Neuronal stem cell (in vitro differentiated cells): ENCODE measurements around the gene PATZ1.
"Not testable (repeated sequence)": the region's sequence is repeated elsewhere in the genome, so short reads cannot be mapped to it uniquely, and the experiment has no call there.

Experiments
- DNase-seq: peaks from one replicate; pipeline ENCODE4 v3.0.0-alpha.2; 2013; ENCODE audit warnings: low spot score
- H2AFZ ChIP-seq: one replicate; pipeline ENCODE4 v1.6.1; 2013; ENCODE audit warnings: mild to moderate bottlenecking, low read length, inconsistent platforms
- H2AK5ac ChIP-seq: 2 replicates; pipeline ENCODE4 v1.6.1; 2013; ENCODE audit warnings: low read depth, mild to moderate bottlenecking, inconsistent platforms, low read length, moderate library complexity, mixed read lengths
- H2BK120ac ChIP-seq: 2 replicates; pipeline ENCODE4 v1.6.1; 2013; ENCODE audit warnings: low read depth, mild to moderate bottlenecking, inconsistent platforms, low read length, moderate library complexity, mixed read lengths
- H2BK12ac ChIP-seq: one replicate; pipeline ENCODE4 v1.6.1; 2013; ENCODE audit warnings: low read length, inconsistent platforms
- H2BK15ac ChIP-seq: 2 replicates; pipeline ENCODE4 v1.6.1; 2013; ENCODE audit warnings: mild to moderate bottlenecking, low read length, inconsistent platforms, mixed read lengths
- H2BK5ac ChIP-seq: one replicate; pipeline ENCODE4 v1.6.1; 2013; ENCODE audit warnings: inconsistent platforms, mild to moderate bottlenecking, low read length, moderate library complexity
- H3K14ac ChIP-seq: one replicate; pipeline ENCODE4 v1.6.1; 2013; ENCODE audit warnings: low read length, inconsistent platforms
- H3K18ac ChIP-seq: 2 replicates; pipeline ENCODE4 v1.6.1; 2013; ENCODE audit warnings: low read length, inconsistent platforms
- H3K23ac ChIP-seq: 2 replicates; pipeline ENCODE4 v1.6.1; 2013; ENCODE audit warnings: low read depth, mild to moderate bottlenecking, mixed read lengths, low read length, inconsistent platforms; ENCODE audit not compliant: poor library complexity
- H3K27ac ChIP-seq: replicated peaks from 3 replicates; pipeline ENCODE4 v1.5.1; 2013; ENCODE audit warnings: low read length, inconsistent platforms
- H3K27me3 ChIP-seq, 3 experiments: 2 replicates each; pipeline ENCODE4 v1.6.1; 2013; ENCODE audit warnings: low read length in 3 of 3, mild to moderate bottlenecking in 2 of 3, inconsistent platforms in 1 of 3, low read depth in 1 of 3, mixed read lengths in 1 of 3, moderate library complexity in 1 of 3; ENCODE audit not compliant: control insufficient read depth in 3 of 3, insufficient read depth in 3 of 3
- H3K36me3 ChIP-seq, 2 donors: replicated peaks in 1 of 2; 2 replicates each; pipeline ENCODE4 v1.6.1; 2013; ENCODE audit warnings: low read length in 2 of 2; ENCODE audit not compliant: control insufficient read depth in 2 of 2, insufficient read depth in 2 of 2
- H3K4ac ChIP-seq: 2 replicates; pipeline ENCODE4 v1.6.1; 2013; ENCODE audit warnings: inconsistent platforms, mild to moderate bottlenecking, low read length, moderate library complexity
- H3K4me1 ChIP-seq, 2 donors: 1 replicate in 1 of 2; 2 replicates in 1 of 2; pipeline ENCODE4 v1.6.1; 2013; ENCODE audit warnings: low read length in 2 of 2, low read depth in 1 of 2; ENCODE audit not compliant: control insufficient read depth in 2 of 2, insufficient read depth in 1 of 2
- H3K4me2 ChIP-seq: one replicate; pipeline ENCODE4 v1.6.1; 2013; ENCODE audit warnings: mild to moderate bottlenecking, low read length, inconsistent platforms; ENCODE audit not compliant: insufficient read depth, poor library complexity, severe bottlenecking
- H3K4me3 ChIP-seq, 2 donors: 2 replicates each; pipeline ENCODE4 v1.5.1; 2013; ENCODE audit warnings: low read length in 2 of 2, mild to moderate bottlenecking in 2 of 2, inconsistent platforms in 1 of 2, moderate library complexity in 1 of 2
- H3K79me1 ChIP-seq: one replicate; pipeline ENCODE4 v1.6.1; 2013; ENCODE audit warnings: low read depth, mild to moderate bottlenecking, inconsistent platforms, low read length, moderate library complexity
- H3K9ac ChIP-seq: one replicate; pipeline ENCODE4 v1.6.1; 2013; ENCODE audit warnings: mild to moderate bottlenecking, low read depth, low read length, inconsistent platforms; ENCODE audit not compliant: poor library complexity
- H3K9me3 ChIP-seq, 2 donors: replicated peaks in 1 of 2; 2 replicates each; pipeline versions ENCODE3 to v1.6.1; 2013; ENCODE audit warnings: low read length in 2 of 2, mild to moderate bottlenecking in 2 of 2, inconsistent platforms in 1 of 2, low read depth in 1 of 2, mixed read lengths in 1 of 2, moderate library complexity in 1 of 2; ENCODE audit not compliant: control insufficient read depth in 2 of 2, insufficient read depth in 1 of 2
- H4K8ac ChIP-seq: one replicate; pipeline ENCODE4 v1.6.1; 2013; ENCODE audit warnings: low read depth, mild to moderate bottlenecking, inconsistent platforms, low read length, moderate library complexity
- H4K91ac ChIP-seq: one replicate; pipeline ENCODE4 v1.6.1; 2013; ENCODE audit warnings: low read length, low read depth, mild to moderate bottlenecking, inconsistent platforms; ENCODE audit not compliant: poor library complexity
- WGBS, 2 donors: extraction: QIAGEN DNeasy Blood & Tissue Kit; methylation state at CpG; one replicate each; pipeline ENCODE4 v1.1.7; 2013; ENCODE audit warnings: missing lambda C conversion rate in 2 of 2, mixed read lengths in 1 of 2; ENCODE audit not compliant: insufficient read length in 2 of 2, insufficient replicate concordance in 1 of 2; ENCODE audit errors: extremely low coverage in 2 of 2; 5-methylcytosine and 5-hydroxymethylcytosine counted together

Gene PATZ1

DNA sequence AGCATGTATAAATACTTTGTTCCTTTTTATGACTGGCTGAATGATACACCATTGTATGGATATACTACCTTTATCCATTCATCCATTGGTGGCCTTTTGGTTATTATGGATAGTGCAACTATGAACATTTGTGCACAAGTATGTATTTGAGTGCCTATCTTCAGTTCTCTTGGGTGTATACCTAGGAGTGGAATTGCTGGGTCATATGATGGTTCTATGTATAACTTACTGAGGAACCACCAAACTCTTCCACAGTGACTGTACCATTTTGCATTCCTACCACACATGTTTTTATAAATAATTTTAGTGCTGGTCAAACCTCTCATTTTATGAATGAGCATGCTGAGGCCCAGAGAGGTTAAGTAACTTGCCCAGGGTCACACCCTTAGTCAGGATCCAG lies 3.8 kb upstream of the PATZ1 start:
- no peak overlapping the region for H3K9ac ChIP-seq
- no peak overlapping the region for H4K91ac ChIP-seq
- no peak overlapping the region for H3K27ac ChIP-seq
- H2BK12ac ChIP-seq = no peak overlapping the region
- no peak overlapping the region for H2BK15ac ChIP-seq
- H3K36me3 ChIP-seq = peaks cover 0 to 4% of the 10 kb centered on the region in 2 donors
- no peak overlapping the region for H3K4me3 ChIP-seq
- no peak overlapping the region for H3K4ac ChIP-seq
- H3K14ac ChIP-seq = no peak overlapping the region
- no peak overlapping the region for H2BK120ac ChIP-seq
- no peak overlapping the region for H2AK5ac ChIP-seq
- DNase-seq = no peak
- no peak overlapping the region for H3K4me2 ChIP-seq
- no peak overlapping the region for H3K18ac ChIP-seq
- no peaks in the 10 kb centered on the region for H3K27me3 ChIP-seq
- H3K9me3 ChIP-seq = peaks cover 0 to 2% of the 10 kb centered on the region in 2 donors
- no peak overlapping the region for H2AFZ ChIP-seq
- H3K4me1 ChIP-seq = peaks cover 3 to 12% of the 10 kb centered on the region in 2 donors
- no peak overlapping the region for H4K8ac ChIP-seq
- H2BK5ac ChIP-seq = no peak overlapping the region
- no peak overlapping the region for H3K23ac ChIP-seq
- peaks cover 8% of the 10 kb centered on the region for H3K79me1 ChIP-seq

DNA sequence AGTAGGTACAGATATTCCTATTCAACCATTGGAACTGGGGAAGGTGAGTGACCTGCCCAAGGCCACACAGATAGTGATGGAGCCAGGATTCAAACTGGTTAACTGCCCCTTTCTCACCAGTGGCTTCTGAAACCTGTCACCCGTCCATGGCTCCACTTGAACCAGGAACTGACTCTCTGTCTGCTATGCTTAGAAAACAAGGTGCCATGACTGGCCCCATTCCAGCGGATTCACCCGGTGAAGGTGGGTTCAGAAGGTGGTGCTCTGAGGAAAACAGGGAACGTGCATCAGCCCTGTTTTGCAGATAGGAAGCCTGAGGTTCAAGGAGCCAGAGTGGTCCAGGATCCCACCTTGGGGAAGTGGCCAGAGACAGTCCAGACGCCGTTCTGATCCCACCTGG lies 2.6 kb upstream of the PATZ1 start:
- no peaks in the 10 kb centered on the region for H3K27me3 ChIP-seq
- H4K91ac ChIP-seq = no peak overlapping the region
- DNase-seq = no peak
- no CpG with 5 or more reads among the region's 6 CpGs for WGBS, 2 donors
- H3K18ac ChIP-seq = no peak overlapping the region
- no peak overlapping the region for H3K23ac ChIP-seq
- H3K4me3 ChIP-seq = no peak overlapping the region
- peaks cover 6 to 15% of the 10 kb centered on the region in 2 donors for H3K36me3 ChIP-seq
- peaks cover 1 to 7% of the 10 kb centered on the region in 2 donors for H3K9me3 ChIP-seq
- no peak overlapping the region for H2AK5ac ChIP-seq
- H2BK120ac ChIP-seq = no peak overlapping the region
- no peak overlapping the region for H2BK12ac ChIP-seq
- no peak overlapping the region for H2BK15ac ChIP-seq
- no peak overlapping the region for H3K4me2 ChIP-seq
- H3K27ac ChIP-seq = no peak overlapping the region
- H3K9ac ChIP-seq = no peak overlapping the region
- no peak overlapping the region for H3K14ac ChIP-seq
- H3K79me1 ChIP-seq = peaks cover 13% of the 10 kb centered on the region
- no peak overlapping the region for H2BK5ac ChIP-seq
- H3K4ac ChIP-seq = no peak overlapping the region
- H3K4me1 ChIP-seq = peaks cover 13 to 23% of the 10 kb centered on the region in 2 donors
- no peak overlapping the region for H2AFZ ChIP-seq
- no peak overlapping the region for H4K8ac ChIP-seq

DNA sequence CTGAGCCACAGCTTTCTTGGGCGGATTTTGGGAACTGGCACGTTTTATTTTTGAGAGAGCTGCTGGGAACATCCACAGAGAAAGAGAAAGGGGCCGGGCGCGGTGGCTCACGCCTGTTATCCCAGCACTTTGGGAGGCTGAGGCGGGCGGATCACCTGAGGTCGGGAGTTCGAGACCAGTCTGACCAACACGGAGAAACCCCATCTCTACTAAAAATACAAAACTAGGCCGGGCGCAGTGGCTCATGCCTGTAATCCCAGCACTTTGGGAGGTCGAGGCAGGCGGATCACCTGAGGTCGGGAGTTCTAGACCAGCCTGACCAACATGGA lies 1.8 kb upstream of the PATZ1 start:
- peak overlapping the region; percentile 92 for H3K4me2 ChIP-seq
- H2BK5ac ChIP-seq, H3K9ac ChIP-seq, H3K27me3 ChIP-seq, H3K27ac ChIP-seq, H3K9me3 ChIP-seq, H2AK5ac ChIP-seq, H2BK120ac ChIP-seq, H3K18ac ChIP-seq, H3K4ac ChIP-seq, H3K23ac ChIP-seq, H2BK12ac ChIP-seq, H4K8ac ChIP-seq, H2BK15ac ChIP-seq, H2AFZ ChIP-seq, DNase-seq, H4K91ac ChIP-seq, H3K14ac ChIP-seq: not testable (repeated sequence)
- H3K79me1 ChIP-seq = peaks cover 13% of the 10 kb centered on the region
- WGBS, 2 donors = no CpG with 5 or more reads among the region's 16 CpGs
- H3K36me3 ChIP-seq = peaks cover 6 to 18% of the 10 kb centered on the region in 2 donors
- H3K4me3 ChIP-seq = peak overlapping the region; percentile 62 to 89
- peaks cover 16 to 31% of the 10 kb centered on the region in 2 donors for H3K4me1 ChIP-seq

DNA sequence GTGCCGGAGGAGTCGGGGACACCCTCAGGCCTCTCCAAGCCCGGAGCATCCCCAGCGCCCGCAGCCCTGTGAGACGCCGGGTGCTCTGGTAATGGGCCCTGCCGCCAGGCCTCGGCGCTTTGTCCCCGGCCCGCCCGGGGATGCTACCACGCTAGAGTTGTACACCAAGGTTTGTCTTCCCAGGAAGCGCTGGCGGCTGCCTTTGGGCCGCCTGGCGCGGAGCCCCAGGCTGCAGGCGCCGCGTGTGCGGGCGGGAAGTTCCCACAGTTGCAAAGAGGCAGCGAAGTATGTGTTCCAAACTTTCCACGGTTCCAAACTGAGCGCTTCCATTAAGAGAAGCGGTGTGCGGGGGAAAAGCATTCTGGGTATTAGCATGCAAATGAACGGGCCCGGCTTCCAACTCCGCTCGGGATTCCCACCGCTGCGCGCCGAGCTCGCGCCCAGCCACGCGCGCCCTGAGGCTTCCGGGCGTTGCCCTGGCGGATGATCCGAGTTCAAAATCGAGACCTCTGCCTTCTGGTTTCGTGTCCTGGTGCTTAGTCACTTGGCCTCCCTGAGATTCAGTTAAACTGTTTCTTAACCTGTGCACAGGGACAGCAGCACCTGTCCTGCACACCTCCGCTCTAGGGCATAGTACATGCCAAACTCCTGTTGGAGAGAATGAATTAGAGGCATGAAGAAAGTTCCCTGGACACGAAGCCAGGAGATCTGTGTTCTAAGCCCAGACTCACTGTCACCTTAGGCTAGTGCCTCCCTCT lies 1.3 kb upstream of the PATZ1 start:
- no CpG with 5 or more reads among the region's 50 CpGs for WGBS, 2 donors
- H3K4me2 ChIP-seq = peak overlapping the region; percentile 92
- peak overlapping the region; percentile 38 for H4K91ac ChIP-seq
- no peaks in the 10 kb centered on the region for H3K27me3 ChIP-seq
- H2BK5ac ChIP-seq = peak overlapping the region; percentile 96
- H3K4me3 ChIP-seq = peak overlapping the region; percentile 62 to 89
- DNase-seq = peak; percentile 58
- H3K27ac ChIP-seq = peak overlapping the region; percentile 96
- H3K79me1 ChIP-seq = peaks cover 14% of the 10 kb centered on the region
- peak overlapping the region; percentile 77 for H2BK120ac ChIP-seq
- H2AK5ac ChIP-seq = peak overlapping the region; percentile 85
- peak overlapping the region; percentile 97 for H3K4ac ChIP-seq
- peak overlapping the region; percentile 87 for H3K9ac ChIP-seq
- H3K14ac ChIP-seq = peak overlapping the region; percentile 87
- H3K36me3 ChIP-seq = peaks cover 6 to 22% of the 10 kb centered on the region in 2 donors
- no peak overlapping the region for H4K8ac ChIP-seq
- H3K4me1 ChIP-seq = peaks cover 17 to 37% of the 10 kb centered on the region in 2 donors
- H2AFZ ChIP-seq = peak overlapping the region; percentile 76
- H3K9me3 ChIP-seq = peaks cover 1 to 7% of the 10 kb centered on the region in 2 donors
- H2BK15ac ChIP-seq = peak overlapping the region; percentile 88
- H2BK12ac ChIP-seq = no peak overlapping the region
- H3K18ac ChIP-seq = peak overlapping the region; percentile 96
- peak overlapping the region; percentile 58 for H3K23ac ChIP-seq
